Calu3 (cell line): ENCODE data around the gene SMCO4. TPM values are rescaled to one million over a fixed set of nuclear protein-coding genes. Genes with fewer than 3 reads are reported as not detected.

ENCODE experiments used
- BruUV-seq: library from RNA; stranded (reverse); fragments of 400-500 nt; replicated peaks from 2 replicates; lab custom pipeline; 2021; lab: Mats Ljungman, UMichigan
- CTCF ChIA-PET: fragments of 300-600 bp; sonication (Branson Sonifier 250); formaldehyde crosslinking; loops from one replicate; lab custom pipeline; 2022; ENCODE audit warnings: antibody characterized with exemption; lab: Charles Lee
- DNase-seq: peaks from one replicate; pipeline ENCODE4 v3.0.0; 2022
- H3K27ac Mint-ChIP-seq: one replicate; pipeline ENCODE4 v1.8.0; 2022; ENCODE audit warnings: mixed read lengths; ENCODE audit not compliant: unreplicated experiment
- H3K27me3 Mint-ChIP-seq: one replicate; pipeline ENCODE4 v1.8.0; 2022; ENCODE audit warnings: mixed read lengths; ENCODE audit not compliant: unreplicated experiment
- H3K36me3 Mint-ChIP-seq: one replicate; pipeline ENCODE4 v1.8.0; 2022; ENCODE audit warnings: mild to moderate bottlenecking, moderate library complexity, mixed read lengths; ENCODE audit not compliant: insufficient read depth, unreplicated experiment
- H3K4me1 Mint-ChIP-seq: one replicate; pipeline ENCODE4 v1.8.0; 2022; ENCODE audit warnings: mild to moderate bottlenecking, low read depth, mixed read lengths; ENCODE audit not compliant: unreplicated experiment
- H3K4me3 Mint-ChIP-seq: one replicate; pipeline ENCODE4 v1.8.0; 2022; ENCODE audit warnings: mild to moderate bottlenecking, low read depth, moderate library complexity, mixed read lengths; ENCODE audit not compliant: unreplicated experiment
- H3K9me3 Mint-ChIP-seq: one replicate; pipeline ENCODE4 v1.8.0; 2022; ENCODE audit warnings: low read depth, mixed read lengths; ENCODE audit not compliant: unreplicated experiment
- intact Hi-C: fragments of 100-400 bp; cut with micrococcal nuclease; formaldehyde crosslinking; loops from one replicate; pipeline ENCODE4 v1.10.0; 2022; ENCODE audit not compliant: unreplicated experiment
- total RNA-seq: library from RNA; stranded (reverse); gene quantifications from 2 replicates; pipeline ENCODE4 v1.2.3, GENCODE V29; 2022
- TF ChIP-seq, protein P1 (sequence below): fragments of 200-600 bp; IDR thresholded peaks from one replicate; pipeline ENCODE4 v1.8.0; 2022; ENCODE audit warnings: antibody characterized with exemption; ENCODE audit not compliant: unreplicated experiment

Gene SMCO4
- total RNA-seq, 1 experiment from 2014 or later = 16.4 TPM

DNA sequence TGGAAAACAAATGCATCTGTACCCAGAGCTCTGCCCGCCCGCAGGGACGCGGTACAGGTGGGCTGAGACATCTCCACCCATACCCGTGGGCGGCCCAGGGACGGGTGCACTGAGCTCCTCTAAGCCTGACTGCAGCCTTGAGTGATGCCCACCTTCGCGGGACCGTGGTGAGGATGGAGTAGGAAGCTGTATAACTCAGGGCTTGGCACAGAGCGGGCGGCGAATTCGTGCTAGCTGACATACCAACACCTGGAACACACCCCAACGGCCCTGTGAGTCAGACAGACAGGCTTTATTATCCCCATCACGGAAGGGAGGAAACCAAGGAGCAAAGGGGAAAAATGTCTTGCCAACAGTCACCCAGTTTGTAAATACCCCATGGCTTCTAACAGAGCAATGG, 61.9 kb downstream of the SMCO4 start:
- H3K4me3 Mint-ChIP-seq = no peak overlapping the region
- no peaks in the 10 kb centered on the region for H3K4me1 Mint-ChIP-seq
- TF ChIP-seq, protein P1, sequence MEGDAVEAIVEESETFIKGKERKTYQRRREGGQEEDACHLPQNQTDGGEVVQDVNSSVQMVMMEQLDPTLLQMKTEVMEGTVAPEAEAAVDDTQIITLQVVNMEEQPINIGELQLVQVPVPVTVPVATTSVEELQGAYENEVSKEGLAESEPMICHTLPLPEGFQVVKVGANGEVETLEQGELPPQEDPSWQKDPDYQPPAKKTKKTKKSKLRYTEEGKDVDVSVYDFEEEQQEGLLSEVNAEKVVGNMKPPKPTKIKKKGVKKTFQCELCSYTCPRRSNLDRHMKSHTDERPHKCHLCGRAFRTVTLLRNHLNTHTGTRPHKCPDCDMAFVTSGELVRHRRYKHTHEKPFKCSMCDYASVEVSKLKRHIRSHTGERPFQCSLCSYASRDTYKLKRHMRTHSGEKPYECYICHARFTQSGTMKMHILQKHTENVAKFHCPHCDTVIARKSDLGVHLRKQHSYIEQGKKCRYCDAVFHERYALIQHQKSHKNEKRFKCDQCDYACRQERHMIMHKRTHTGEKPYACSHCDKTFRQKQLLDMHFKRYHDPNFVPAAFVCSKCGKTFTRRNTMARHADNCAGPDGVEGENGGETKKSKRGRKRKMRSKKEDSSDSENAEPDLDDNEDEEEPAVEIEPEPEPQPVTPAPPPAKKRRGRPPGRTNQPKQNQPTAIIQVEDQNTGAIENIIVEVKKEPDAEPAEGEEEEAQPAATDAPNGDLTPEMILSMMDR = no peak
- no peaks in the 10 kb centered on the region for H3K36me3 Mint-ChIP-seq
- no TSS peak for BruUV-seq
- intact Hi-C loops = no loop called here
- no peaks in the 10 kb centered on the region for H3K27me3 Mint-ChIP-seq
- H3K27ac Mint-ChIP-seq = no peak overlapping the region
- CTCF ChIA-PET = interaction anchor here (0.6 to 1.6 kb wide), 2 partner anchors 12 to 222 kb away, joined by 4 to 5 read pairs; no protein-coding TSS in a partner anchor
- DNase-seq = peak; percentile 11
- no peaks in the 10 kb centered on the region for H3K9me3 Mint-ChIP-seq

DNA sequence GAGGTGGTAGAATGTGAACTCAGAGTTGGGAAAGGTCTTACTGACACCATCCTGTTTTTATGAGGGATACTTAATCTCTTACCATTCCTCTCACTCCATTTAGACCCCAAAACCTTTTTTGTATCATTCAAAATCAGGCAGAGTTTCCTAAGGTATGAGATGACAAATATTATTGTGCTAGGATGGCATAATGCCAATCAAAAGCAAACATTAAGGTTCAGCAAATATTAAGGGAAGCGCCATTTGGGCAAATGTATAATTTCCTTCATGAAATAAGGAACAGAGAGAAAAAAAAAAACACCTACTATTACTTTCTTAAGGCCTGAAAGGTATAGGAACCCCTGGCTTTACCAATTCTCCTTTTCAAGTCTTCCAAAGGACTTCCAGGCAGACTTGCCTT, 62.4 kb downstream of the SMCO4 start:
- CTCF ChIA-PET = interaction anchor here (0.6 to 1.6 kb wide), 2 partner anchors 11 to 222 kb away, joined by 4 to 5 read pairs; no protein-coding TSS in a partner anchor
- no peak overlapping the region for H3K27ac Mint-ChIP-seq
- no peaks in the 10 kb centered on the region for H3K27me3 Mint-ChIP-seq
- no peaks in the 10 kb centered on the region for H3K9me3 Mint-ChIP-seq
- H3K36me3 Mint-ChIP-seq = no peaks in the 10 kb centered on the region
- H3K4me1 Mint-ChIP-seq = no peaks in the 10 kb centered on the region
- BruUV-seq = no TSS peak
- TF ChIP-seq, protein P1 = no peak
- intact Hi-C loops = no loop called here
- DNase-seq = no peak
- no peak overlapping the region for H3K4me3 Mint-ChIP-seq

DNA sequence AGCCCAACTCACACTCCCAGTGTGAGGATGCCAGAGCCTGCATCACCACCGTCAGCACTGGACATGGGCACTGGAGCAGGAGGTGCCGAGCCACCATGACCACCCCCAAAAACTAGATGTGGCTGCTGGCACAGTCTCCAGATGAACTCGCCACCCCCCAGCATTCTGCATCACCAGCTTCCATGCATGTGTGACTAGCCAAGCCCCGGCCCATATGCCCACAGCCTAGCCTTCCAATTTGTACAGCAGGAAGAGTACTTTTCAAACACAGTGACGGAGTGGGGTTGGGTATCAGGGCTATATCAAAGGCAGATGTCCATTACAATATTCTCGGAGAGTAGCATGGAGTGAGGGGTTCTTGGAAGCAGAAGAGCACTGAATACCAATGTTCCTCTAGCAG, 62.9 kb downstream of the SMCO4 start:
- BruUV-seq = no TSS peak
- Mint-ChIP-seq H3K4me3 (no peak overlapping the region), H3K27me3 (no peaks in the 10 kb centered on the region), H3K4me1 (no peaks in the 10 kb centered on the region), H3K27ac (no peak overlapping the region), H3K36me3 (no peaks in the 10 kb centered on the region), H3K9me3 (no peaks in the 10 kb centered on the region)
- DNase-seq = no peak
- intact Hi-C loops = no loop called here
- TF ChIP-seq, protein P1 = no peak
- CTCF ChIA-PET = no interaction called here

DNA sequence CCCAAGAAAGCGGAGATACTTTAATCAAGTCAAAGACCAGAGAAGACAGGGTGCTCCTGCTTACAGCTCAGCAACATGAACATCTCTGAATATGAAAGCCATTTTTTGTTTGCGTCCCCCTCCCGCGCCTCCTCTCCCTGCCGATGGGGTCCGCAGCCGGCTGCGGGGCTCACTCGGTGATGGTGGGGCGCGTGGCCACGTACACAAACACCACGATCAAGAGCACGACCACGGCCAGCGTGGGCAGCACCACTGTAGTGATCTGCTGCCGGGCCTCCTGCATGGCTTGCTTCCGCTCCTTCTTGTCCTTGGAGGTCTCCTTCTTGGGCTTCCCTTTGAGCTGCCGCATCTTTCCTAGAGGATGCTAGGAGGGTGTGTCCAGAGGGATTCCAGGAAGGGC, 64.3 kb downstream of the SMCO4 start:
- TF ChIP-seq, protein P1 = no peak
- no peak overlapping the region for H3K4me3 Mint-ChIP-seq
- no peaks in the 10 kb centered on the region for H3K4me1 Mint-ChIP-seq
- no peak for DNase-seq
- CTCF ChIA-PET = no interaction called here
- H3K27ac Mint-ChIP-seq = no peak overlapping the region
- no peaks in the 10 kb centered on the region for H3K9me3 Mint-ChIP-seq
- no peaks in the 10 kb centered on the region for H3K27me3 Mint-ChIP-seq
- intact Hi-C loops = no loop called here
- H3K36me3 Mint-ChIP-seq = no peaks in the 10 kb centered on the region
- no TSS peak for BruUV-seq
